GM06990 (cell line): Measurements from ENCODE around the gene HEPACAM.

Source experiments
- DNase-seq: peaks from one replicate; pipeline ENCODE4 v3.0.0-alpha.2; 2011; ENCODE audit not compliant: insufficient read length; ENCODE audit errors: extremely low read depth
- H3K27me3 ChIP-seq: replicated peaks from 2 replicates; pipeline ENCODE4 v1.6.0; 2011; ENCODE audit warnings: low read length; ENCODE audit not compliant: control insufficient read depth, insufficient read depth
- H3K36me3 ChIP-seq: 2 replicates; pipeline ENCODE4 v1.5.1; 2011; ENCODE audit warnings: low read length; ENCODE audit not compliant: control insufficient read depth, insufficient read depth
- H3K4me3 ChIP-seq: replicated peaks from 2 replicates; pipeline ENCODE4 v1.5.1; 2011; ENCODE audit warnings: low read depth, mild to moderate bottlenecking, control low read depth, low read length
- CTCF ChIP-seq: IDR thresholded peaks from 2 replicates; pipeline ENCODE4 v1.5.1; 2011; ENCODE audit warnings: low read length, control low read depth, mild to moderate bottlenecking, inconsistent platforms; ENCODE audit not compliant: insufficient read depth, poor library complexity, severe bottlenecking

Gene HEPACAM

GRCh38 chr11:124942466-124943253 lies 6.8 kb upstream of the HEPACAM start:
- no peak for DNase-seq
- no peak for TF ChIP-seq CTCF
- Histone ChIP-seq H3K27me3 (no peaks in the 10 kb centered on the region; the same call in 1 of the 2 replicates), H3K36me3 (no peaks in the 10 kb centered on the region), H3K4me3 (no peak overlapping the region)

- Histone ChIP-seq H3K36me3 (no peaks in the 10 kb centered on the region), H3K4me3 (no peak overlapping the region)
- no peak for TF ChIP-seq CTCF
Observed at GRCh38 chr11:124941703-124942102, 5.9 kb upstream of the HEPACAM start.

GRCh38 chr11:124938970-124939369 lies 3.1 kb upstream of the HEPACAM start:
- H3K4me3 ChIP-seq = no peak overlapping the region
- no peak for TF ChIP-seq CTCF
- no peaks in the 10 kb centered on the region for H3K36me3 ChIP-seq
- H3K27me3 ChIP-seq = peaks cover 1% of the 10 kb centered on the region
- DNase-seq = no peak

More at GRCh38 chr11:124941703-124942102, 5.9 kb upstream of the HEPACAM start:
- no peak for DNase-seq
- no peaks in the 10 kb centered on the region; the same call in none of the 2 replicates for H3K27me3 ChIP-seq

- H3K36me3 ChIP-seq = no peaks in the 10 kb centered on the region
- TF ChIP-seq CTCF = no peak
- H3K27me3 ChIP-seq = peaks cover 1% of the 10 kb centered on the region
- H3K4me3 ChIP-seq = no peak overlapping the region
- no peak for DNase-seq
Observed at GRCh38 chr11:124938206-124938765, 2.4 kb upstream of the HEPACAM start.

- Histone ChIP-seq H3K27me3 (peaks cover 1% of the 10 kb centered on the region), H3K36me3 (no peaks in the 10 kb centered on the region), H3K4me3 (no peak overlapping the region)
- TF ChIP-seq CTCF = no peak
- no peak for DNase-seq
Observed at GRCh38 chr11:124937336-124937935, 1.6 kb upstream of the HEPACAM start.
